Lung (tissue), 13 donors: Measurements from ENCODE around the gene RADX. TPM values are rescaled to one million over a fixed set of nuclear protein-coding genes. Genes with fewer than 3 reads are reported as not detected.

Source experiments
- ATAC-seq: fragments of 200-7000 bp; cut with Tn5 transposase; one replicate; pipeline ENCODE4 v1.9.1; 2020; ENCODE audit warnings: moderate number of reproducible peaks; ENCODE audit not compliant: insufficient read depth, low FRiP score
- DNase-seq, 3 donors: peaks; one replicate each; pipeline ENCODE4 v3.0.0-alpha.2; 2013 to 2017
- H3K27ac ChIP-seq, 2 donors: one replicate each; pipeline ENCODE4 v1.5.1; 2013; ENCODE audit warnings: mild to moderate bottlenecking in 2 of 2, moderate library complexity in 2 of 2, control low read depth in 1 of 2, inconsistent platforms in 1 of 2, low read depth in 1 of 2, low read length in 1 of 2
- H3K27me3 ChIP-seq, 3 donors: one replicate each; pipeline ENCODE4 v1.5.1; 2013; ENCODE audit warnings: low read length in 2 of 3; ENCODE audit not compliant: control insufficient read depth in 3 of 3, insufficient read depth in 3 of 3
- H3K36me3 ChIP-seq, 4 donors: one replicate each; pipeline ENCODE4 v1.5.1; 2013; ENCODE audit warnings: low read length in 4 of 4, mild to moderate bottlenecking in 1 of 4, moderate library complexity in 1 of 4; ENCODE audit not compliant: control insufficient read depth in 4 of 4, insufficient read depth in 4 of 4
- H3K4me1 ChIP-seq, 5 donors: one replicate each; pipeline ENCODE4 v1.5.1; 2013; ENCODE audit warnings: low read length in 5 of 5, mild to moderate bottlenecking in 2 of 5, moderate library complexity in 1 of 5; ENCODE audit not compliant: control insufficient read depth in 5 of 5, insufficient read depth in 5 of 5
- H3K4me3 ChIP-seq: one replicate; pipeline ENCODE4 v1.5.1; 2013; ENCODE audit warnings: mild to moderate bottlenecking, control low read depth, moderate library complexity
- H3K9ac ChIP-seq, 2 donors: one replicate each; pipeline ENCODE4 v1.5.1; 2013; ENCODE audit warnings: low read length in 2 of 2, control low read depth in 1 of 2; ENCODE audit not compliant: insufficient read depth in 1 of 2
- H3K9me3 ChIP-seq, 4 donors: one replicate each; pipeline ENCODE4 v1.5.1; 2013; ENCODE audit warnings: low read length in 3 of 4, mild to moderate bottlenecking in 1 of 4, moderate library complexity in 1 of 4; ENCODE audit not compliant: control insufficient read depth in 4 of 4, insufficient read depth in 3 of 4
- WGBS, 2 donors: extraction: QIAGEN DNeasy Blood & Tissue Kit; methylation state at CpG; one replicate each; pipeline ENCODE4 v1.1.7; 2013; 5-methylcytosine and 5-hydroxymethylcytosine counted together
- polyA plus RNA-seq, 2 donors: library from polyadenylated mRNA; stranded (reverse); fragments of 200-250 nt; gene quantifications; one replicate each; pipeline ENCODE4 v1.2.1, GENCODE V29; 2013
- small RNA-seq: library from RNA; depleted of rRNA; stranded (forward); fragments of <200 nt; gene quantifications from one replicate; pipeline ENCODE3, GENCODE V24; 2014; ENCODE audit warnings: low replicate concordance
- total RNA-seq, 2 donors: library from RNA; depleted of rRNA in 1 of 2; stranded (reverse); fragments of >200 nt in 1 of 2; gene quantifications; one replicate each; pipeline ENCODE4 v1.2.1, GENCODE V29; 2014 to 2021
- TF ChIP-seq, protein P1 (sequence below): IDR thresholded peaks from 2 replicates; pipeline ENCODE4 v1.5.1; 2012; ENCODE audit warnings: mild to moderate bottlenecking; ENCODE audit errors: control extremely low read depth, extremely low read depth
- donor health status: control.
- donor health status: control.
- donor health status: Bipolar disorder and iron deficiency.
- donor health status: healthy.
- donor health status: DM: yes; HTN: yes; CAD: no.

RADX gene
- total and polyA plus RNA-seq, 4 donors: 2.6 to 9.2 (median 5.7) TPM

DNA sequence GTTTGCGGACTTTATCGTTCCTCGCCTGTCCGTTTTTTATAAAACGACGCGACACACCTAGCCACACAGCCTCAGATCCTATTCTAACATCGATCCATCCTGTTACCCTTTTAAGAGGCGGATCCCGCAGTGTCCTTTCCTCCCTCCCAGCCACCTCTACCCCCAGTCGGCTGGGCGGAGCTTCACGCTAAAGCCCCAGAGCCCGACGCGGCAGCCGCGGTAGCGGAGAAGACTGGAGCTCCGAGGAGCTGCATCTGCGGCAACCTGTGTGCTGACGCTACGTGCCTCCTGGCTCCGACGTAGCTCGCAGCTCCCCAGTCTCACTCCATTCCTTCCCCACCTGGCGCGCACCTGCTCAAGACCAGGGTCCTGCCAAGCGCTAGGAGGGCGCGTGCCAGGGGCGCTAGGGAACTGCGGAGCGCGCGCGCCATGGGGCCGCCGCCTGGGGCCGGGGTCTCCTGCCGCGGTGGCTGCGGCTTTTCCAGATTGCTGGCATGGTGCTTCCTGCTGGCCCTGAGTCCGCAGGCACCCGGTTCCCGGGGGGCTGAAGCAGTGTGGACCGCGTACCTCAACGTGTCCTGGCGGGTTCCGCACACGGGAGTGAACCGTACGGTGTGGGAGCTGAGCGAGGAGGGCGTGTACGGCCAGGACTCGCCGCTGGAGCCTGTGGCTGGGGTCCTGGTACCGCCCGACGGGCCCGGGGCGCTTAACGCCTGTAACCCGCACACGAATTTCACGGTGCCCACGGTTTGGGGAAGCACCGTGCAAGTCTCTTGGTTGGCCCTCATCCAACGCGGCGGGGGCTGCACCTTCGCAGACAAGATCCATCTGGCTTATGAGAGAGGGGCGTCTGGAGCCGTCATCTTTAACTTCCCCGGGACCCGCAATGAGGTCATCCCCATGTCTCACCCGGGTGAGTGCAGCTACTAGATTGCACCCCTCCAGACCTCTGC is 115.0 kb downstream of the RADX start, which contains the start of gene RNF128:
Gene RNF128, plus strand, starts transcription at position 217 of the 953 bp plus-strand sequence. Its CDS starts 213 bp downstream, at position 430.
- Histone ChIP-seq H3K4me1 (peaks cover 0 to 3% (median 0%) of the 10 kb centered on the region in 5 donors), H3K9ac (peak within 1 kb of the TSS in 1 of 2 donors; percentile 32), H3K9me3 (no peaks in the 10 kb centered on the region), H3K27me3 (peaks cover 0 to 60% (median 52%) of the 10 kb centered on the region in 3 donors), H3K27ac (peak within 1 kb of the TSS in 1 of 2 donors; percentile 78), H3K4me3 (peak within 1 kb of the TSS; percentile 40), H3K36me3 (no peaks in the 10 kb centered on the region)
- WGBS, 2 donors: 1 to 28% methylated on average over 68 to 79 of the region's 79 CpGs
- TF ChIP-seq, protein P1, sequence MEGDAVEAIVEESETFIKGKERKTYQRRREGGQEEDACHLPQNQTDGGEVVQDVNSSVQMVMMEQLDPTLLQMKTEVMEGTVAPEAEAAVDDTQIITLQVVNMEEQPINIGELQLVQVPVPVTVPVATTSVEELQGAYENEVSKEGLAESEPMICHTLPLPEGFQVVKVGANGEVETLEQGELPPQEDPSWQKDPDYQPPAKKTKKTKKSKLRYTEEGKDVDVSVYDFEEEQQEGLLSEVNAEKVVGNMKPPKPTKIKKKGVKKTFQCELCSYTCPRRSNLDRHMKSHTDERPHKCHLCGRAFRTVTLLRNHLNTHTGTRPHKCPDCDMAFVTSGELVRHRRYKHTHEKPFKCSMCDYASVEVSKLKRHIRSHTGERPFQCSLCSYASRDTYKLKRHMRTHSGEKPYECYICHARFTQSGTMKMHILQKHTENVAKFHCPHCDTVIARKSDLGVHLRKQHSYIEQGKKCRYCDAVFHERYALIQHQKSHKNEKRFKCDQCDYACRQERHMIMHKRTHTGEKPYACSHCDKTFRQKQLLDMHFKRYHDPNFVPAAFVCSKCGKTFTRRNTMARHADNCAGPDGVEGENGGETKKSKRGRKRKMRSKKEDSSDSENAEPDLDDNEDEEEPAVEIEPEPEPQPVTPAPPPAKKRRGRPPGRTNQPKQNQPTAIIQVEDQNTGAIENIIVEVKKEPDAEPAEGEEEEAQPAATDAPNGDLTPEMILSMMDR: no peak
- ATAC-seq (peak; percentile 71), DNase-seq (peak in 2 of 3 donors; percentile 20 to 31)

DNA sequence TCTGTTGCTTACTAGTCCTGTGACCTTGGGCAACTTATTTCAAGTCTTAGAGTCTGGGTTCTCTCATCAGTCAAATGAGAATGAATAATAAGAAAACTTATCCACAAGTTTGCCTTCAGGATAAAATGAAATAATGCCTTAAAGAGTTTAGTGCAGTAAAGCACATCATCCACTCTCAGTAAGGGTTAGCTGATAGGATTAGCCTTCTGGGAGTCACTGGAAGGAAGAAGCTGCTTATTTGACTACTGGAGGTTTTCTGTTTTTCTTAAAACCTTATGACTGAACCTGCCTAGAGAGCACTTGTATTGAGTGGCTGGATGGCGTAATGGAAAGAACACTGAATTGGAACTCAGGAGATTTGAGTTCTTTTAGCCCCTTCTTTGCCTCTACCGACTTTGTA is 116.6 kb downstream of the RADX start:
- peak in 1 of 3 donors; percentile 3 for DNase-seq
- H3K9me3 ChIP-seq: no peaks in the 10 kb centered on the region
- peaks cover 0 to 69% (median 50%) of the 10 kb centered on the region in 3 donors for H3K27me3 ChIP-seq
- TF ChIP-seq, protein P1: no peak
- H3K4me3 ChIP-seq: no peak overlapping the region
- WGBS, 2 donors: 66 to 75% methylated on average over 2 of the region's 2 CpGs
- no peak overlapping the region for H3K27ac ChIP-seq
- no peak overlapping the region for H3K9ac ChIP-seq
- H3K36me3 ChIP-seq: no peaks in the 10 kb centered on the region
- H3K4me1 ChIP-seq: peaks cover 0 to 3% (median 0%) of the 10 kb centered on the region in 5 donors
- ATAC-seq: no peak

Small RNAs within 50 kb of the gene (small RNA-seq; reads per million reads assigned to genes)
- gene AL590808.1 (not detected), gene MIR548AN (not detected)

Other genes with a start within 250 kb of the RADX start
- gene RNF128, start 114.7 kb downstream of the RADX start, total RNA-seq: 10 to 100 TPM in 1 of 2 donors, 1 to 10 TPM in 1; 5.2 to 13.3 TPM
- 10 to 100 TPM in 1 of 2 donors, 1 to 10 TPM in 1; 7.4 to 11.9 TPM for gene RNF128, start 114.7 kb downstream of the RADX start, polyA plus RNA-seq
- gene TBC1D8B, start 190.7 kb downstream of the RADX start, total RNA-seq: 10 to 100 TPM in 1 of 2 donors, 1 to 10 TPM in 1; 5.6 to 20.2 TPM
- gene TBC1D8B, start 190.7 kb downstream of the RADX start, polyA plus RNA-seq: 1 to 10 TPM; 2.2 to 2.9 TPM